ENCODE results near the gene FXN.
A peak's percentile ranks its signal among the peaks of the same experiment; 100 is the strongest.
"Not testable (repeated sequence)": the region's sequence is repeated elsewhere in the genome, so short reads cannot be mapped to it uniquely, and the experiment has no call there.

Gene FXN

GRCh38 chr9:69107771-69108170, 72.2 kb downstream of the FXN start:
- DNase-seq = no peak

GRCh38 chr9:69108706-69109105, 73.2 kb downstream of the FXN start:
- DNase-seq = not testable (repeated sequence)

DNA sequence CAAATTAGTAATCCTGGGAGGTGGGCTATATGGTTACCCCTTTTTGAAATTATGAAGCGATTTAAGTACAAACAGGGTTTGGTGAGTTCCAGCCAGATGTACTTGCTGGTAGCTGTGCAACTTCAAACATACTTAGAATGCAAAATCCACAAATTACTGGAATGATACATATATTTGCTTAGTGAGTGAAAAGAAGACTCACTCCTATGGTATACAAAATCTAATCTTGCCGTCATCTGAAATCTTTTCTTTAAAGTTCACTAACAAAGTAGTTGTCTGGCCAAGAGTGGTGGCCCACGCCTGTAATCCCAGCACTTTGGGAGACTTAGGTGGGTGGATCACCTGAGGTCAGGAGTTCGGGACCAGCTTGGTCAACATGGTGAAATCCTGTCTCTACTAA, 73.6 kb downstream of the FXN start:
- DNase-seq = no peak

- DNase-seq = not testable (repeated sequence)
Observed at GRCh38 chr9:69112646-69113045, 77.1 kb downstream of the FXN start.

DNA sequence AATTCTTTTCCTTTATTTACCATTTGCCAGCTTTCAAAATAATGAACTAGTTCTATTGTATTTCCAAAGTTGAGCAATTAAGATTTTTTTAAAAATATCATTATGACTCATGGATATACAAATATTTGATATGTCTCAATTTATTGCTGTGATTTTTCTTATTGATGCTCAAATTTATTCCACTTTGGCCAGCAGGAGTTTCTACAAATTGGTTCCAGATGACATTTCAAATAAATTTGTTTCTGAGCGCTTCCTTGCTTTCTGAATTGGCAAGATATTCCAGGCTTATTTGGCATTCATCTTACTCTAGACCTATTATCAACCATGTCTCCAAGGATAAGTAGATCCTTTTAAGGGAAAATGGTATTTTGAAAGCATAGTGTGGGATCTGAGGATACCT, 80.1 kb downstream of the FXN start:
- no peak for DNase-seq

DNA sequence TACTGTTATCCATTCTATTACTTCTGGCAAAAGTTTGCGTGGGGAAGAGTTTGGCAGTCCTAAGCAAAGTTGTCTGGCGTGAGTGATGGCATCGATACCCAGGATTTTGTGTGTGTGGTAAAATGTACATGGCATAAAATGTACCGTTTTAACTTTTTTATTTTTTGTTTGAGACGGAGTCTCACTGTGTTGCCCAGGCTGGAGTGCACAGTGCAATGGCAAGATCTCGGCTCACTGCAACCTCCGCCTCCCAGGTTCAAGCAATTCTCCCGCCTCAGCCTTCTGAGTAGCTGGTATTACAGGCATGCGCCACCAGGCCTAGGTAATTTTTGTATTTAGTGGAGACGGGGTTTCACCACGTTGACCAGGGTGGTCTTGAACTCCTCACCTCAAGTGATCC, 83.1 kb downstream of the FXN start:
- DNase-seq = no peak

DNA sequence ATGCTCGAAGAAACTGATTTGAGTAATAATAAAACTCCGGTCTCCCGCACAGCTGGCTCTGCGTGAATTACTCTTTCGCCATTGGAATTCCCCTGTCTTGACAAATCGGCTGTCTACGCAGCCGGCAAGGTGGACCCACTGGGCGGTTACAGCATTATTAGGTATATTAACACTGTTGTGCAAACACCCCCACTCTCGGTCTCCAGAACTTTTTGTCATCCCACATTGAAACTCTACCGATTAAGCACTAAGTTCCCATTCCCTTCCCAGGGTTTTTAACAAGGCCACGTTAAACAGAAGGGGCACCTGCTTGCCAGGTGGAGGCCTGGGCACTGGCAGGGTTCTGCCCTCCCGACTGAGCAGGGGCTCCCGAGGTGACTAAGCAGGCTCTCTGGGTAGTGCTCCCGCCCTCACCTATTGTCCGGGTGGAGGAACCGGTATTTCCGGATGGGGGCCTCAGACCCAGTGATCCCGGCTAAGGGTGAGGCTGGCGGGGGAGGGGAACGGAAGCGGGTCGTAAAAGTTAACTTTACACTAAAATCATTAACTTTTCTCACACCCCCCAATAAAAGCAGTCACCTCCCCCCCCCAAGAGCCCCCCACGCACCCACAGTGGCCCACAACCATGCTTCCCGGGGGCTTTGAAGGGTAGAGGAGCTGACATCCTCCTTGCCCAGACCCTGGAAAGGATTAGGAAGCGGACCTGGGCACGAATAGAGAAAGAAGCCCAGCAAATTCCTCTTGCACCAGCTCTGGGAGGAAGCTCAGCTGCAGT, 85.0 kb downstream of the FXN start:
- DNase-seq = no peak

DNA sequence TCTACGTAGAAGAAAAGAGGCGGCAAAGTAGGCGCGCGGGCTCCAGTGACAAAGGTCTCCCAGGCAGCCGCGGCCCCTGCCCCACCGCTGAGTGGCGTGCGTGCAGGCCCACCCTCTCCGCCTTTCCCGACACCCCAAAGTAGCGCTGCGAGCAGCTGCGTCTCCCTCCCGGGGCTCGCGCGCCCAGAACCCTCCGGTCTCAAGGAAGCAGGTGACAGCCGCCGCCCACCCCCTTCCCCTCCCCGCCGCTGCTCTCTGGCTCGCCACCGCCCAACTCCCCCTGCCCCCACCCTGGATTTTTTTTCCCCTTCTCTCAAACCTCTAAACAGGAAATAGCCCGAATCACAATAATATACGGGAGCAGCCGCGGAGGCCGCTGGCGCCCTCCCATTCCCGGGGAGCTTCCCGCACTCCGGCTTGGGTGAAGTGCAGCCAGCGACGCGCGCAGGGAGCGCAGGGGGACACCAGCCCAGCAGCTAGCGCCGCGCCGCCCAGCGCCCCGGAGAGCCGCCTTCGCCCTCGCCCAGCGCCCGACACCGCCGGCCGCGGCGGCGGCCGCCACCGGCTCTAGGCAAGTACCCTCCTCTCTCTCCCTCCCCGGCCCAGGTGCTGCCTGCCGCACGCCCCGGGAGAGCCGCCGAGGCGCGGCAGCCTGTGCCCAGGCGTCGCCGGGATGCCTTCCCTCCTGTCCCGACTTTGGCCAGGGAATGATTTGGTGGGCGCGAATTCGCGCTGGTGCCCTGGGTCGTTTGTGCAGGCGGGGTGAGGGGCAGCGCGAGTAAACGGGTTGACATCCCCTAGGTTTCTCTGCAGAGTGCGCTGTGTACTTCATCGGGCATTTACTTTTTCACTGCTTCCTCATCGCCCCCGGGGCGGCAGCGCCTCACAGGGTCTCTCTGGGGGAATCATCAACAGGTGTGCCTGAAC, 85.9 kb downstream of the FXN start:
- peak; percentile 8 for DNase-seq

- DNase-seq = peak; percentile 46
Observed at GRCh38 chr9:69122082-69122548, 86.6 kb downstream of the FXN start.

- DNase-seq = no peak
Observed at GRCh38 chr9:69122549-69123141, 87.1 kb downstream of the FXN start.

GRCh38 chr9:69130456-69131441, 95.2 kb downstream of the FXN start:
- DNase-seq = no peak

DNA sequence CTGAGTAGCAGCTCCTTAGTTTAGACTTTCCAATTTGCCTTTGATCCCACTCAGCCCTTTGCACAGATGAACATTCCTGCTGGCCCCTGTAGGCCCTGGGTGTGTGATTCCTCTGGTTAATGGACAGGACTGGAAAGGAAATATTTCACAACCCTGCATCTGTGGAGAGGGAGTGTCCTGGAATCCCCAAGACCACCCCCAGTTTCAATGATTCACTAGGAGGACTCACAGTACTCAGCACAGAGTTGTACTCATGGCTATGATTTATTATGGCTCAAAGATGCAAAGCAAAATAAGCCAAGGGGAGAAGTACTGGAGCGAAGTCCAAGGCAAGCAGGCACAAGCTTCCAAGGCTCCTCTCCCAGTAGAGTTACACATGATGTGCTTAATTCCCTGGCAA, 96.1 kb downstream of the FXN start:
- DNase-seq = no peak

DNA sequence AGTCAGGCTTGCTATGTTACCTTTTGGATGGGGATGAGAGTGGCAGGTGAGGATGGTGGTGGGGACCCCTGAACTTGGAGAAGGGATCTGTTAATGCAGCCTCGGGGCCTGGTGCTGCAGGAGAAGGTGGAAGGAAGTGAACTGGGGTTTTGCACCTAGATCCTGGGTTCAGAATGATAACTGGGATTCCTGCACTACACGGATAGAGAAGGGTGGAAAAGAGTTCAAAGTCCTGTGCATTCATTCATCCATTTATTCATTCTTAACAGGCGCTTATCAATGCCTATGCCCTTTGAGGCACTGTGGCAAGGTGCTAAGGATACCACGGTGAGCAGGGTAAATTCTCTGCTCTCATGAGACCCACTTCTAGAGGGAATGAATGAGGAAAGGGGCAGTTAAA, 96.8 kb downstream of the FXN start:
- no peak for DNase-seq

GRCh38 chr9:69134412-69134811, 98.9 kb downstream of the FXN start:
- no peak for DNase-seq

DNA sequence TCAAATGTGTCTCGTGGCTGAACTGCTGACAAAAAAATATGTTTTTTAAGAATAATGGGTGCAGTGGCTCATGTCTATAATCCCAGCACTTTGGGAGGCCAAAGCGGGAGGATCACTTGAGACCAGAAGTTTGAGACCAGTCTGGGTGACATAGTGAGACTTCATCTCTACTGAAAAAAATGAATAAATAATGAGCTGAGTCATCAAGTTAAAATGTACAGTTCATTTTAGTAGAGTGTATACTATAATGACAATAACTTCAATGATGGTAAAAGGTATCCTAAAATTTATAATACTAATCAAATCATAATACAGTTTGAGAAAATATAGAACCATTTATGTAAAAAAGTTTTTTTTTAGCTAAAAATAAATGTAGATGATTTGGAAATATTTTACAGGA, 100.6 kb downstream of the FXN start:
- DNase-seq = no peak

- no peak for DNase-seq
Observed at GRCh38 chr9:69136779-69137178, 101.2 kb downstream of the FXN start.

- DNase-seq = no peak
Observed at GRCh38 chr9:69137311-69137710, 101.8 kb downstream of the FXN start.

DNA sequence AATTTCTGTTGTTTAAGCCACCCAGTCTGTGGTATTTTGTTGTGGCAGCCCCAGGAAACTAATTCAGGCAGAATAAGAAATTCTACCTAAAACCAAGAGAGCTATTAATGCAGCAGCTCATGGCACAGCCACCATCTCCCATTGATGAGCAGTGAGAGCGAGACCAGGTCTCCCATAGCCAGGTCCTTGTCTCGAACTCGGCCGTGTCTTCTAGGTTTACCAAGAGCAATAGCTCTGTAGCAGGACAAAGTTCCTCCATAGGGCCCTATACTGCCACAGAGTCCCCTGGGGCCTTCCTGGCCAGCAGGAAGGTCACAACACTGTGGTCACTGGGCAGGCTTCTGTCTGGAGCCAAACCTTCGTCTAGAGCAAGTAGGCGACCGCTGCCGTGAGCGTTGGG, 104.0 kb downstream of the FXN start:
- no peak for DNase-seq

DNA sequence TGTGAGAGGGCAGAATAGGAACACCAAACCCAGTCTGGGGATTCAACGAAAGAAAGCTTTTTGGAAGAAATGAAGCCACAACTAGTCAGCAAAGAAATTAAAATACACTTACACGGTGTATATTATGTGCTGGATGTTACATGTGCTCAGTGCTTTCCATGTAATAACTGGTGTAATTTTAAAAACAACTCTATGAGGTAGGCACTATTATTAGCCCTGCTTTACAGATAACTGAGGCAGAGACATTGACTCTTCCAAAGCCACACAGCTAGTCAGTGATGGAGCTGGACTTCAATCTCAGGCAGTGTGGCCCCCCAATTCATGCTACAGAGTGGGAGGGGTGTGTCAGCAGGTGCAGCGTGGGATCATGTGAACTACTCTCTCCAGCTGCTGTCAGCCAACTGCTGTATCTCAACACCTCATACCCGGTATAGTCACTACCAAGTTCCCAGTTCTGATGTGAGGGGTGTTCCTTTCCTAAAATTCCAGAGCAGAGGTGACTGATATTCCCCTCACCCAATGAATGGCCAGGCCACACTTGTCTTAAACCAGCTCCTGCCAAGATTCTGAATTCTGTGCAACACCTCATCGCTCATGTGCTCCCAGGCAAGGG, 104.7 kb downstream of the FXN start:
- DNase-seq = no peak

- DNase-seq = no peak
Observed at GRCh38 chr9:69141851-69142250, 106.3 kb downstream of the FXN start.

DNA sequence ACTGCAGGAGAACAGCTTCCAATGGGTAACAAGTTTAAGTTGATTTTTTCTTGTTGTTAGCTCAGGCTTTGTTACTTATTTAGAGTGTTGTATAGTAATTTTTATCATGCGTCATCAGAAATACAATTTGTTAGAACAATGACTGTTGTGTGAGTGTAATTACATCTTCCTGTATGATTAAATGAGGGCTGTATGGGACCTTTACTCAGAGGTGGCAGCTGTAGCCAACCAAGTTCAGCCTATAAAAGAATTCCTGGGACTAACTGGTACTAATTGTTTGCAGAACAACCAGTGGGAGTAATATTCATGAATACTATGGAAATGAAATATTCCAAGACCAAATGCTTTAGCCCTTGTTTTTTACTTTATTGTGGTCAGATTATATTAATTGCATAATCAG, 107.7 kb downstream of the FXN start:
- DNase-seq = no peak

- no peak for DNase-seq
Observed at GRCh38 chr9:69145144-69145715, 109.7 kb downstream of the FXN start.

Measured in stimulated activated CD4-positive, alpha-beta T cell treated with anti-CD3 and anti-CD28 coated beads, Interleukin-4, amount 100 ng/mL, for 24 hours (primary cell).